SU-DHL-6 (cell line): ENCODE data around the gene TMOD2.

Experiments used
- H2AFZ ChIP-seq: fragments of 200-600 bp; sonication (generic); 2 replicates; pipeline ENCODE4 v1.6.1; 2014; ENCODE audit warnings: low read depth, mild to moderate bottlenecking, moderate library complexity, mixed read lengths, antibody characterized with exemption, low read length; ENCODE audit not compliant: severe bottlenecking
- H3F3A ChIP-seq: fragments of 200-600 bp; shearing (Covaris generic); 2 replicates; pipeline ENCODE4 v1.6.0; 2016; ENCODE audit warnings: antibody characterized with exemption, mild to moderate bottlenecking; ENCODE audit not compliant: insufficient read depth
- H3K27ac ChIP-seq: fragments of 200-600 bp; sonication (generic); 2 replicates; pipeline ENCODE4 v1.5.1; 2016; ENCODE audit warnings: low read depth, mild to moderate bottlenecking, low read length, moderate library complexity, mixed read lengths
- H3K27me3 ChIP-seq: fragments of 200-600 bp; sonication (generic), shearing (Covaris generic); 2 replicates; pipeline ENCODE4 v1.6.0; 2014; ENCODE audit warnings: mild to moderate bottlenecking, low read length
- H3K36me3 ChIP-seq: fragments of 200-600 bp; sonication (generic); 2 replicates; pipeline ENCODE4 v1.6.1; 2014; ENCODE audit warnings: mild to moderate bottlenecking, low read length, mixed read lengths
- H3K4me2 ChIP-seq: fragments of 300-600, 200-600 bp; shearing (Covaris generic), sonication (generic); 2 replicates; pipeline ENCODE4 v1.6.0; 2014; ENCODE audit warnings: low read length, low read depth, mild to moderate bottlenecking; ENCODE audit not compliant: poor library complexity, severe bottlenecking
- H3K4me3 ChIP-seq: fragments of 200-600 bp; sonication (generic); 2 replicates; pipeline ENCODE4 v1.5.1; 2014; ENCODE audit warnings: antibody characterized with exemption, low read length, mild to moderate bottlenecking, mixed read lengths; ENCODE audit not compliant: insufficient read depth, poor library complexity, severe bottlenecking
- H3K79me2 ChIP-seq: fragments of 200-600 bp; sonication (generic); 2 replicates; pipeline ENCODE4 v1.6.1; 2014; ENCODE audit warnings: mild to moderate bottlenecking, low read length, moderate library complexity; ENCODE audit not compliant: insufficient read depth
- H3K9ac ChIP-seq: fragments of 200-600 bp; sonication (generic); 2 replicates; pipeline ENCODE4 v1.7.0; 2014; ENCODE audit warnings: mild to moderate bottlenecking, low read length
- H3K9me2 ChIP-seq: fragments of 200-600 bp; sonication (generic); replicated peaks from 2 replicates; pipeline ENCODE4 v1.6.1; 2014; ENCODE audit warnings: low read length; ENCODE audit not compliant: insufficient read depth
- H3K9me3 ChIP-seq: fragments of 200-600 bp; sonication (generic); 2 replicates; pipeline ENCODE4 v1.6.1; 2014; ENCODE audit warnings: low read length, mixed read lengths; ENCODE audit not compliant: insufficient read depth
- H4K20me1 ChIP-seq: fragments of 200-600 bp; sonication (generic); 2 replicates; pipeline ENCODE4 v1.6.1; 2014; ENCODE audit warnings: low read depth, mild to moderate bottlenecking, antibody characterized with exemption, low read length, moderate library complexity, mixed read lengths
- CTCF ChIP-seq: fragments of 200-600 bp; sonication (generic); IDR thresholded peaks from one replicate; pipeline ENCODE4 v1.5.1; 2017; ENCODE audit warnings: antibody characterized with exemption, mild to moderate bottlenecking, low read length, moderate library complexity; ENCODE audit not compliant: insufficient read depth, poor library complexity, severe bottlenecking
- EZH2phosphoT487 ChIP-seq: fragments of 200-600 bp; sonication (generic), shearing (Covaris generic); conservative IDR thresholded peaks from 2 replicates; pipeline ENCODE4 v1.6.1; 2018; ENCODE audit warnings: mild to moderate bottlenecking, antibody characterized with exemption, low read length, moderate library complexity, mixed read lengths

TMOD2 gene

GRCh38 chr15:51825698-51826097, 74.3 kb downstream of the TMOD2 start:
- no peaks in the 10 kb centered on the region for H3K9me2 ChIP-seq
- no peak overlapping the region for H3K9ac ChIP-seq
- no peak for TF ChIP-seq EZH2phosphoT487
- no peak for TF ChIP-seq CTCF
- no peaks in the 10 kb centered on the region for H4K20me1 ChIP-seq
- no peak overlapping the region for H3K4me3 ChIP-seq
- no peak overlapping the region for H2AFZ ChIP-seq
- no peaks in the 10 kb centered on the region for H3K27me3 ChIP-seq
- peaks cover 8% of the 10 kb centered on the region for H3K79me2 ChIP-seq
- H3F3A ChIP-seq = peaks cover 4% of the 10 kb centered on the region; the same call in 1 of the 2 replicates
- H3K4me2 ChIP-seq = no peak overlapping the region
- no peaks in the 10 kb centered on the region for H3K36me3 ChIP-seq
- no peak overlapping the region for H3K27ac ChIP-seq
- H3K9me3 ChIP-seq = no peaks in the 10 kb centered on the region

GRCh38 chr15:51828621-51829375, 77.4 kb downstream of the TMOD2 start:
- Histone ChIP-seq H3K9me2 (no peaks in the 10 kb centered on the region), H3K27me3 (no peaks in the 10 kb centered on the region), H2AFZ (peak overlapping the region; percentile 96), H3F3A (peaks cover 4% of the 10 kb centered on the region; the same call in 1 of the 2 replicates), H3K27ac (no peak overlapping the region), H3K9me3 (no peaks in the 10 kb centered on the region), H3K4me2 (peak overlapping the region; percentile 97), H3K4me3 (no peak overlapping the region), H3K9ac (no peak overlapping the region), H4K20me1 (peaks cover 17% of the 10 kb centered on the region), H3K79me2 (peaks cover 23% of the 10 kb centered on the region), H3K36me3 (0 out of 2 replicates have a peak, but pooled peaks cover 5% of the 10 kb centered on the region)
- TF ChIP-seq EZH2phosphoT487 (no peak), CTCF (no peak)

GRCh38 chr15:51829376-51830275, 78.2 kb downstream of the TMOD2 start, which contains the start of gene TMOD3:
Gene TMOD3, plus strand, starts transcription at chr15:51829653. Its CDS starts 33,232 bp downstream, at chr15:51862885.
- Histone ChIP-seq H4K20me1 (peaks cover 21% of the 10 kb centered on the region), H3K79me2 (peaks cover 23% of the 10 kb centered on the region), H3K9me2 (no peaks in the 10 kb centered on the region), H2AFZ (peak within 1 kb of the TSS; percentile 96), H3K9me3 (no peaks in the 10 kb centered on the region), H3K9ac (peak within 1 kb of the TSS; percentile 82), H3K27ac (peak within 1 kb of the TSS; percentile 47), H3K4me2 (peak within 1 kb of the TSS; percentile 97), H3K27me3 (no peaks in the 10 kb centered on the region), H3K36me3 (0 out of 2 replicates have a peak, but pooled peaks cover 5% of the 10 kb centered on the region), H3F3A (peaks cover 4% of the 10 kb centered on the region; the same call in 1 of the 2 replicates), H3K4me3 (peak within 1 kb of the TSS; percentile 94)
- TF ChIP-seq EZH2phosphoT487 (no peak), CTCF (no peak)
